Activated CD4-positive, alpha-beta T cell treated with anti-CD3 and anti-CD28 coated beads for 36 hours (primary cell): ENCODE measurements around the gene DTX3L. TPM values are rescaled to one million over a fixed set of nuclear protein-coding genes. Genes with fewer than 3 reads are reported as not detected.

ENCODE experiments used
- ATAC-seq: fragments of 200-7000 bp; cut with Tn5 transposase; one replicate; pipeline ENCODE4 v1.10.0; 2021; ENCODE audit warnings: mild to moderate bottlenecking, moderate library complexity
- CTCF ChIA-PET: fragments of 350-600 bp; sonication (Branson Sonifier 250); formaldehyde crosslinking; loops from one replicate; lab custom pipeline; 2021; ENCODE audit warnings: antibody characterized with exemption; lab: Charles Lee
- POLR2A ChIA-PET: fragments of 350-600 bp; sonication (Branson Sonifier 250); formaldehyde crosslinking; loops from one replicate; lab custom pipeline; 2021; ENCODE audit warnings: antibody characterized with exemption, inconsistent platforms; lab: Charles Lee
- DNase-seq: peaks from one replicate; pipeline ENCODE4 v3.0.0-alpha.2; 2020
- H3K27ac Mint-ChIP-seq: one replicate; pipeline ENCODE4 v1.8.0; 2021; ENCODE audit warnings: mixed read lengths
- H3K27me3 Mint-ChIP-seq: one replicate; pipeline ENCODE4 v1.8.0; 2021; ENCODE audit warnings: mixed read lengths
- H3K36me3 Mint-ChIP-seq: one replicate; pipeline ENCODE4 v1.8.0; 2021; ENCODE audit warnings: low read depth, mixed read lengths
- H3K4me1 Mint-ChIP-seq: one replicate; pipeline ENCODE4 v1.8.0; 2021; ENCODE audit warnings: mixed read lengths
- H3K4me3 Mint-ChIP-seq: one replicate; pipeline ENCODE4 v1.8.0; 2021; ENCODE audit warnings: mild to moderate bottlenecking, moderate library complexity, mixed read lengths
- H3K9me3 Mint-ChIP-seq: one replicate; pipeline ENCODE4 v1.8.0; 2021; ENCODE audit warnings: low read depth, mixed read lengths
- intact Hi-C, 2 experiments: fragments of 100-400 bp; cut with DNase I in 1 of 2; cut with micrococcal nuclease in 1 of 2; formaldehyde crosslinking; loops; one replicate each; pipeline versions ENCODE4 v1.14.2 to v1.15.1; 2022 to 2024; cut with DNase I, micrococcal nuclease
- total RNA-seq, 2 experiments: library from RNA; stranded (reverse); gene quantifications; one replicate each; pipeline ENCODE4 v1.2.3, GENCODE V29; 2021

The DTX3L gene
- total RNA-seq, 2 experiments from 2014 or later: 42.0 to 52.0 TPM

- ATAC-seq (no peak), DNase-seq (no peak)
- ChIA-PET POLR2A (no interaction called here), CTCF (interaction anchor here (0.8 kb wide), 2 partner anchors 11 to 144 kb away, joined by 3 read pairs; no protein-coding TSS in a partner anchor)
- Mint-ChIP-seq H3K4me1 (peaks cover 34% of the 10 kb centered on the region), H3K9me3 (no peaks in the 10 kb centered on the region), H3K27ac (no peak overlapping the region), H3K27me3 (no peaks in the 10 kb centered on the region), H3K36me3 (peaks cover 61% of the 10 kb centered on the region), H3K4me3 (no peak overlapping the region)
- intact Hi-C loops: loop anchor here in 1 of 2 experiments (2.0 kb wide), 1 partner anchor 75 kb away; no protein-coding TSS in a partner anchor
These were observed 28.0 kb upstream of the DTX3L start for GRCh38 chr3:122535964-122536631.

- ATAC-seq (no peak), DNase-seq (no peak)
These were observed 27.5 kb upstream of the DTX3L start for GRCh38 chr3:122536632-122537001.

DNA sequence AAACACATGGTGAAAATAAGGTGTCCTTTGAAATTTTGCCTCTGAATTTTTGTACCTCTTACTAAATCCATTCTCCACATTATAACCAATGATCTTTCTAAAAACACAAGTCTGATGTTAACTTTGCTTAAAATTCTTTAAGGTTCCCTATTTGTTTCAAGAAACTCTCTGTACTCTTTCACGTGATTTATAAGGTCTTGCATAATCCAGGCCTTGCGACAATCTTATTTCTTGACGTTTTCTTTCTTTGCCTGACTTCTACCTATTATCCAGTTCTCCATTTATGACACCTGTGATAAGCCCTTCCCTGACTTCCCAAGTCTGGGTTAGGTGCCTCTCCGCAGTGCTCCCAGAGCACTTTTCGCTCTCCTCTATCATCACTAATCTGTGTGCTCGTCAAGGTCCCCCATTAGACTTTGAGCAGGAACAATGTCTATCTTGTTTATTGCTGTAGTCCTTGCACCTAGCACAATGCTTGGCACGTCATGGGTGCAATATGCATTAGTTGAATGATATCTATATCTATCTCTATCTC, 25.1 kb upstream of the DTX3L start:
- POLR2A ChIA-PET: no interaction called here
- Mint-ChIP-seq H3K36me3 (peaks cover 43% of the 10 kb centered on the region), H3K27me3 (no peaks in the 10 kb centered on the region)

More at GRCh38 chr3:122536632-122537001, 27.5 kb upstream of the DTX3L start:
- H3K9me3 Mint-ChIP-seq: no peaks in the 10 kb centered on the region
- peaks cover 34% of the 10 kb centered on the region for H3K4me1 Mint-ChIP-seq
- CTCF ChIA-PET: interaction anchor here (0.8 kb wide), 2 partner anchors 10 to 144 kb away, joined by 3 read pairs; no protein-coding TSS in a partner anchor
- peaks cover 60% of the 10 kb centered on the region for H3K36me3 Mint-ChIP-seq
- H3K27me3 Mint-ChIP-seq: no peaks in the 10 kb centered on the region
- intact Hi-C loops: no loop called here
- H3K27ac Mint-ChIP-seq: no peak overlapping the region
- H3K4me3 Mint-ChIP-seq: no peak overlapping the region
- POLR2A ChIA-PET: no interaction called here

GRCh38 chr3:122546151-122546550, 18.0 kb upstream of the DTX3L start:
- no peak for DNase-seq
- no peak for ATAC-seq
- POLR2A ChIA-PET: no interaction called here
- Mint-ChIP-seq H3K4me3 (no peak overlapping the region), H3K9me3 (no peaks in the 10 kb centered on the region), H3K27me3 (no peaks in the 10 kb centered on the region), H3K27ac (no peak overlapping the region), H3K36me3 (peaks cover 40% of the 10 kb centered on the region), H3K4me1 (no peaks in the 10 kb centered on the region)
- intact Hi-C loops: no loop called here
- CTCF ChIA-PET: interaction anchor here (0.9 to 1.1 kb wide), 2 partner anchors 9 to 133 kb away, joined by 3 to 4 read pairs; no protein-coding TSS in a partner anchor

More for the DNA sequence above, 25.1 kb upstream of the DTX3L start:
- CTCF ChIA-PET: no interaction called here
- no peak overlapping the region for H3K4me3 Mint-ChIP-seq
- no peaks in the 10 kb centered on the region for H3K9me3 Mint-ChIP-seq
- no peak for ATAC-seq
- DNase-seq: no peak
- peaks cover 11% of the 10 kb centered on the region for H3K4me1 Mint-ChIP-seq
- intact Hi-C loops: no loop called here
- H3K27ac Mint-ChIP-seq: no peak overlapping the region

DNA sequence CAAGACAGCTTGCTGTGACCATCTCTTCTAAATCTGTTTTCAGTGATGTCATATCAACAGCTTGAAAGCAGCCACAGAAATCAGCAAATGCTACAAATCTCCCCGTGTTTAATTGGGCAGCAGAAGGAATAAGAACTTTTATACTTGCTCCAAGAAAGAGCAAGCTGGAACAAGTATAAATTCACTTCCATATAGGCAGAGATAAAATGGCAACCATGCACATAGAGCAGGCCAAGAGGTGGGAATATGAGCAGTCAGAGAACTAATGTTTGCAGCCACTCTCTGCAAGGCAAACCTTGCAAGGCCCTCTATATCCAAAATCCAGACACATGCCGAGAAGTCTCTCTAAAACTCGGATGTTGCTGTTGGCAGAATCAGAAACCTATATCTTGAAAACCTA, 16.1 kb upstream of the DTX3L start:
- H3K4me3 Mint-ChIP-seq: no peak overlapping the region
- ATAC-seq (no peak), DNase-seq (no peak)
- no peak overlapping the region for H3K27ac Mint-ChIP-seq
- no peaks in the 10 kb centered on the region for H3K9me3 Mint-ChIP-seq
- intact Hi-C loops: no loop called here
- ChIA-PET CTCF (interaction anchor here (0.6 to 1.5 kb wide), 5 partner anchors 10 to 352 kb away, joined by 3 to 4 read pairs (median 3); no protein-coding TSS in a partner anchor), POLR2A (no interaction called here)
- H3K4me1 Mint-ChIP-seq: no peaks in the 10 kb centered on the region
- H3K36me3 Mint-ChIP-seq: peaks cover 45% of the 10 kb centered on the region
- no peaks in the 10 kb centered on the region for H3K27me3 Mint-ChIP-seq

- peaks cover 48% of the 10 kb centered on the region for H3K36me3 Mint-ChIP-seq
- no peak overlapping the region for H3K27ac Mint-ChIP-seq
- no peaks in the 10 kb centered on the region for H3K4me1 Mint-ChIP-seq
- DNase-seq (no peak), ATAC-seq (no peak)
- H3K27me3 Mint-ChIP-seq: no peaks in the 10 kb centered on the region
- no peaks in the 10 kb centered on the region for H3K9me3 Mint-ChIP-seq
- intact Hi-C loops: no loop called here
- ChIA-PET CTCF (interaction anchor here (0.6 to 1.5 kb wide), 6 partner anchors 8 to 156 kb away, joined by 3 to 4 read pairs (median 4); no protein-coding TSS in a partner anchor), POLR2A (interaction anchor here (0.7 kb wide), 1 partner anchor 30 kb away, joined by 3 read pairs; no protein-coding TSS in a partner anchor)
- no peak overlapping the region for H3K4me3 Mint-ChIP-seq
These were observed 15.5 kb upstream of the DTX3L start for GRCh38 chr3:122548619-122549018.

- CTCF ChIA-PET: interaction anchor here (1.3 kb wide), 1 partner anchor 9 kb away, joined by 3 read pairs; no protein-coding TSS in a partner anchor
- H3K36me3 Mint-ChIP-seq: peaks cover 57% of the 10 kb centered on the region
These were observed 11.0 kb upstream of the DTX3L start for GRCh38 chr3:122553171-122553570.

GRCh38 chr3:122555275-122556071, 8.7 kb upstream of the DTX3L start:
- POLR2A ChIA-PET: no interaction called here
- DNase-seq (no peak), ATAC-seq (no peak)
- peaks cover 55% of the 10 kb centered on the region for H3K36me3 Mint-ChIP-seq
- no peaks in the 10 kb centered on the region for H3K9me3 Mint-ChIP-seq
- intact Hi-C loops: no loop called here
- CTCF ChIA-PET: interaction anchor here (6.5 kb wide), 1 partner anchor 124 kb away, joined by 58 read pairs; the partner anchor contains the start of gene PARP14
- no peak overlapping the region for H3K4me3 Mint-ChIP-seq
- peaks cover 9% of the 10 kb centered on the region for H3K4me1 Mint-ChIP-seq
- H3K27me3 Mint-ChIP-seq: no peaks in the 10 kb centered on the region
- no peak overlapping the region for H3K27ac Mint-ChIP-seq

More at GRCh38 chr3:122553171-122553570, 11.0 kb upstream of the DTX3L start:
- intact Hi-C loops: no loop called here
- no peaks in the 10 kb centered on the region for H3K27me3 Mint-ChIP-seq
- POLR2A ChIA-PET: no interaction called here
- no peak overlapping the region for H3K27ac Mint-ChIP-seq
- H3K4me3 Mint-ChIP-seq: no peak overlapping the region
- no peak for ATAC-seq
- peaks cover 5% of the 10 kb centered on the region for H3K4me1 Mint-ChIP-seq
- H3K9me3 Mint-ChIP-seq: no peaks in the 10 kb centered on the region
- no peak for DNase-seq

DNA sequence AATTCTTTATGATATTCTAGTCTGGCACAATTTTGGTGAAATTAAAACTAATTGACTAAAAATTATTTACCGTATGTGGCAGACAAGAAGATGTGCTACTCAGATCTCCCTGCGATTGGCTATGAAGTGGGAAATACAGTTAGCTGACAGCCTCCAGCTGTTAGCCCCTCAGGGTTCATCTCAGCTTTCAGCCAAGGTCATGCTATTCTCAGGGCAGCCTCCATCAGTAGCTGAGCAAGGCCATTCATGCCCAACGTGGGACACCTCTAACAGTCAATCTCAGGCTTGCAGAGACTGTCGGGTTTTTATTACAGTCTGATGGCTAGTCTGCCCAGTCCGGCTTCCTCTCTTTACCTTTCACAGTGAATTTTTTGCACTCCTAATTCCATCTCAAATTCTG, 6.8 kb upstream of the DTX3L start:
- DNase-seq (no peak), ATAC-seq (no peak)
- Mint-ChIP-seq H3K36me3 (peaks cover 52% of the 10 kb centered on the region), H3K4me1 (peaks cover 24% of the 10 kb centered on the region), H3K27ac (no peak overlapping the region), H3K4me3 (no peak overlapping the region), H3K27me3 (no peaks in the 10 kb centered on the region), H3K9me3 (no peaks in the 10 kb centered on the region)
- ChIA-PET CTCF (interaction anchor here (0.8 to 6.5 kb wide), 5 partner anchors 9 to 122 kb away, joined by 3 to 58 read pairs (median 3); partner anchors contain the start of gene PARP14), POLR2A (no interaction called here)
- intact Hi-C loops: no loop called here

DNA sequence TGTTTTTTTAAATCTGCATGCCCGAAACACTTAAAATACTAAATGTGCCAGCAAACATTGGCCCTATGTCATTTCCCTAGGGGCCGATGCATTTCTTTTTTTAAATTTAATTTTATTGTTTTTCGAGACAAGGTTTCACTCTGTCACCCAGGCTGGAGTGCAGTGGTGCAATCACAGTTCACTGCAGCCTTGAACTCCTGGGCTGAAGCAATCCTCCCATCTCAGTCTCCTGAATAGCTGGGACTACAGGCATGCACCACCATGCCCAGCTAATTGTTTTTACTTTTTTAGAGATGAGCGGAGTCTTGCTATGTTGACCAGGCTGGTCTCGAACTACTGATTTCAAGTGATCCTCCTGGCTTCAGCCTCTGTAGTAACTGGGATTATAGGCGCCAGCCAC, 5.5 kb upstream of the DTX3L start:
- intact Hi-C loops: no loop called here
- Mint-ChIP-seq H3K27me3 (no peaks in the 10 kb centered on the region), H3K27ac (no peak overlapping the region), H3K36me3 (peaks cover 51% of the 10 kb centered on the region), H3K9me3 (no peaks in the 10 kb centered on the region), H3K4me1 (peaks cover 34% of the 10 kb centered on the region), H3K4me3 (no peak overlapping the region)
- ATAC-seq: no peak
- no peak for DNase-seq
- ChIA-PET CTCF (interaction anchor here (0.6 to 6.5 kb wide), 12 partner anchors 9 to 467 kb away, joined by 3 to 58 read pairs (median 4); partner anchors contain the start of gene PARP14), POLR2A (no interaction called here)

DNA sequence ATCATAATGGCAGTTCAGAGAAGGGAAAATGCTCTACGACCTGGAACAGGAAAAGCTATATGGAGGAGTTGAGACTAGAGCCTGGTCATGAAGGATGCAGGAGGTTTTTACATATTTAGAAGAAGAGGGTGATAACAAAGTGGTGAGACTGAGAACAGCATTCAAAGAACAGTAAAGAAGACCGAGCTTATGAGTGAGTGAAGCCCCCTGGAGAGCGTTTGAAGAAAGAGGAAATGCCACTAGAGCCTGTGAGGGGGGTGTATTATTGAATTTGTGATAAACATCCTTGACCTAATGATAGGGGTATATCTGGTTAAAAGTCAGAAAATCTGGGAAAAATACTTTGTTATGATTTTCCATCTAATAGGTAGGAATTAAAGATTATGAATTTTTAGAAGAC, 4.2 kb upstream of the DTX3L start:
- H3K27me3 Mint-ChIP-seq: no peaks in the 10 kb centered on the region
- H3K9me3 Mint-ChIP-seq: no peaks in the 10 kb centered on the region
- CTCF ChIA-PET: interaction anchor here (0.7 to 6.5 kb wide), 12 partner anchors 8 to 136 kb away, joined by 3 to 58 read pairs (median 4); partner anchors contain the start of gene PARP14
- POLR2A ChIA-PET: interaction anchor here (1.4 kb wide), 1 partner anchor 119 kb away, joined by 3 read pairs; no protein-coding TSS in a partner anchor
- peaks cover 32% of the 10 kb centered on the region for H3K4me1 Mint-ChIP-seq
- H3K27ac Mint-ChIP-seq: no peak overlapping the region
- DNase-seq: no peak
- intact Hi-C loops: loop anchor here (1.0 to 5.0 kb wide), 5 partner anchors 50 to 1013 kb away; partner anchors contain the start of genes HSPBAP1 (in 1 of the 2), POLQ (in 1 of the 2) and SEMA5B (in 1 of the 2)
- H3K4me3 Mint-ChIP-seq: no peak overlapping the region
- H3K36me3 Mint-ChIP-seq: peaks cover 48% of the 10 kb centered on the region
- ATAC-seq: no peak
